ENCODE measurements around the gene FLVCR1. TPM values are rescaled to one million over a fixed set of nuclear protein-coding genes. Genes with fewer than 3 reads are reported as not detected.

Gene FLVCR1
- total RNA-seq (2021) = 20.7 and 26.4 TPM in 2 replicates
- percentile 83 among the genes with signal in this experiment for Bru-seq, nascent RNA
- BruChase-seq, experiment 1, labeled RNA remaining after a 2-hour chase = percentile 87 among the genes with signal in this experiment
- BruChase-seq, experiment 2, labeled RNA remaining after a 6-hour chase = percentile 83 among the genes with signal in this experiment
- long read RNA-seq, full-length matches to known transcripts = 20 of 33 reads
- long read RNA-seq, partial matches to known transcripts = 1 of 33 reads
- long read RNA-seq, other reads (novel, unspliced or antisense) = 12 of 33 reads

- POLR2A ChIA-PET (ENCODE audit: low non-redundant PET) = no interaction called here
- Histone ChIP-seq H3K27me3 (replicated peaks; ENCODE audit: insufficient read depth, low read depth, low read length, poor library complexity) (no peaks in the 10 kb centered on the region), H3K27ac (ENCODE audit: low read depth, low read length, poor library complexity, severe bottlenecking) (peak within 1 kb of the TSS; percentile 89), H3K4me1 (ENCODE audit: insufficient read depth, low read length, poor library complexity, severe bottlenecking) (peaks cover 8% of the 10 kb centered on the region), H3K36me3 (ENCODE audit: insufficient read depth, low read length, poor library complexity, severe bottlenecking) (peaks cover 9% of the 10 kb centered on the region), H3K9me3 (ENCODE audit: low read depth, low read length, poor library complexity, severe bottlenecking) (no peaks in the 10 kb centered on the region), H3K4me3 (ENCODE audit: low read depth, low read length, poor library complexity, severe bottlenecking) (peak within 1 kb of the TSS; percentile 85)
- CTCF ChIA-PET = interaction anchor here (0.6 to 1.0 kb wide), 2 partner anchors 140 to 193 kb away, joined by 6 to 7 read pairs; no protein-coding TSS in a partner anchor
- intact Hi-C loops (cut with micrococcal nuclease; ENCODE audit: unreplicated experiment) = loop anchor here (5.0 kb wide), 1 partner anchor 66 kb away; the partner anchor contains the start of genes NSL1 and TATDN3
- BruUV-seq (replicated peaks) = no TSS peak
- peak; percentile 98 for DNase-seq (ENCODE audit: low spot score)
- TF ChIP-seq EZH2 (IDR thresholded peaks at IDR 0.05; ENCODE audit: borderline replicate concordance, low read depth, low read length, poor library complexity, severe bottlenecking) (no peak), CTCF (conservative IDR thresholded peaks at IDR 0.05; ENCODE audit: low read depth, low read length) (no peak)
Measured at GRCh38 chr1:212857992-212858460, at the start of gene FLVCR1. Gene FLVCR1 (plus strand): TSS chr1:212858275. CDS start chr1:212858453, 178 bp downstream.

- intact Hi-C loops (cut with micrococcal nuclease; ENCODE audit: unreplicated experiment) = loop anchor here (5.0 kb wide), 1 partner anchor 183 kb away; no protein-coding TSS in a partner anchor
- DNase-seq (ENCODE audit: low spot score) = peak; percentile 26
- TF ChIP-seq EZH2 (IDR thresholded peaks at IDR 0.05; ENCODE audit: borderline replicate concordance, low read depth, low read length, poor library complexity, severe bottlenecking) = no peak
- TF ChIP-seq CTCF (conservative IDR thresholded peaks at IDR 0.05; ENCODE audit: low read depth, low read length) = peak; percentile 55; the same call in 1 of the 2 replicates
- CTCF ChIA-PET = interaction anchor here (0.6 to 0.7 kb wide), 2 partner anchors 13 to 226 kb away, joined by 3 to 4 read pairs; no protein-coding TSS in a partner anchor
- POLR2A ChIA-PET (ENCODE audit: low non-redundant PET) = no interaction called here
- Histone ChIP-seq H3K27ac (ENCODE audit: low read depth, low read length, poor library complexity, severe bottlenecking) (no peak overlapping the region), H3K4me3 (ENCODE audit: low read depth, low read length, poor library complexity, severe bottlenecking) (no peak overlapping the region), H3K9me3 (ENCODE audit: low read depth, low read length, poor library complexity, severe bottlenecking) (no peaks in the 10 kb centered on the region), H3K27me3 (replicated peaks; ENCODE audit: insufficient read depth, low read depth, low read length, poor library complexity) (no peaks in the 10 kb centered on the region), H3K4me1 (ENCODE audit: insufficient read depth, low read length, poor library complexity, severe bottlenecking) (no peaks in the 10 kb centered on the region), H3K36me3 (ENCODE audit: insufficient read depth, low read length, poor library complexity, severe bottlenecking) (no peaks in the 10 kb centered on the region)
- BruUV-seq (replicated peaks) = TSS peak; percentile 22
Measured at GRCh38 chr1:212814537-212815334, 43.3 kb upstream of the FLVCR1 start.

GRCh38 chr1:212816567-212817278 lies 41.4 kb upstream of the FLVCR1 start:
- BruUV-seq (replicated peaks) = no TSS peak
- no peaks in the 10 kb centered on the region for H3K36me3 ChIP-seq (ENCODE audit: insufficient read depth, low read length, poor library complexity, severe bottlenecking)
- no peaks in the 10 kb centered on the region for H3K27me3 ChIP-seq (replicated peaks; ENCODE audit: insufficient read depth, low read depth, low read length, poor library complexity)
- no peak overlapping the region for H3K4me3 ChIP-seq (ENCODE audit: low read depth, low read length, poor library complexity, severe bottlenecking)
- no peak for DNase-seq (ENCODE audit: low spot score)
- H3K27ac ChIP-seq (ENCODE audit: low read depth, low read length, poor library complexity, severe bottlenecking) = no peak overlapping the region
- TF ChIP-seq EZH2 (IDR thresholded peaks at IDR 0.05; ENCODE audit: borderline replicate concordance, low read depth, low read length, poor library complexity, severe bottlenecking) (no peak), CTCF (conservative IDR thresholded peaks at IDR 0.05; ENCODE audit: low read depth, low read length) (no peak)
- intact Hi-C loops (cut with micrococcal nuclease; ENCODE audit: unreplicated experiment) = loop anchor here (5.0 kb wide), 1 partner anchor 181 kb away; no protein-coding TSS in a partner anchor
- no peaks in the 10 kb centered on the region for H3K4me1 ChIP-seq (ENCODE audit: insufficient read depth, low read length, poor library complexity, severe bottlenecking)
- CTCF ChIA-PET = no interaction called here
- H3K9me3 ChIP-seq (ENCODE audit: low read depth, low read length, poor library complexity, severe bottlenecking) = no peaks in the 10 kb centered on the region
- POLR2A ChIA-PET (ENCODE audit: low non-redundant PET) = no interaction called here

Measured in A673 (cell line).